Subcutaneous abdominal adipose tissue (tissue), 5 donors: ENCODE measurements around the gene EEFSEC.

Experiments used
- H3K27ac ChIP-seq: one replicate; pipeline ENCODE4 v1.7.0; 2013; ENCODE audit warnings: low read depth, mild to moderate bottlenecking, inconsistent platforms, low read length, moderate library complexity
- H3K27me3 ChIP-seq, 5 donors: one replicate each; pipeline ENCODE4 v1.7.0; 2013; ENCODE audit warnings: low read length in 5 of 5, inconsistent platforms in 1 of 5; ENCODE audit not compliant: control insufficient read depth in 5 of 5, insufficient read depth in 4 of 5
- H3K36me3 ChIP-seq, 5 donors: one replicate each; pipeline ENCODE4 v1.7.0; 2013; ENCODE audit warnings: low read length in 5 of 5; ENCODE audit not compliant: control insufficient read depth in 5 of 5, insufficient read depth in 5 of 5
- H3K4me1 ChIP-seq, 5 donors: one replicate each; pipeline ENCODE4 v1.7.0; 2013; ENCODE audit warnings: low read length in 5 of 5, mild to moderate bottlenecking in 3 of 5, moderate library complexity in 1 of 5; ENCODE audit not compliant: control insufficient read depth in 5 of 5, insufficient read depth in 5 of 5
- H3K4me3 ChIP-seq, 5 donors: one replicate each; pipeline ENCODE4 v1.7.0; 2013; ENCODE audit warnings: low read length in 5 of 5, low read depth in 1 of 5
- H3K9ac ChIP-seq, 5 donors: one replicate each; pipeline ENCODE4 v1.7.0; 2013; ENCODE audit warnings: low read length in 5 of 5, mild to moderate bottlenecking in 4 of 5, moderate library complexity in 3 of 5
- H3K9me3 ChIP-seq, 5 donors: one replicate each; pipeline ENCODE4 v1.7.0; 2013; ENCODE audit warnings: low read length in 5 of 5; ENCODE audit not compliant: control insufficient read depth in 5 of 5
- donor health status: healthy.
- donor health status: healthy.
- donor health status: healthy.
- donor health status: healthy.
- donor health status: healthy.

Gene EEFSEC

GRCh38 chr3:128324911-128325592, 171.8 kb downstream of the EEFSEC start:
- no peak overlapping the region for H3K4me3 ChIP-seq
- no peak overlapping the region for H3K27ac ChIP-seq
- H3K27me3 ChIP-seq, result no peaks in the 10 kb centered on the region
- H3K9me3 ChIP-seq, result no peaks in the 10 kb centered on the region
- peaks cover 0 to 6% (median 0%) of the 10 kb centered on the region in 5 donors for H3K36me3 ChIP-seq
- no peak overlapping the region for H3K9ac ChIP-seq
- peaks cover 0 to 16% (median 5%) of the 10 kb centered on the region in 5 donors for H3K4me1 ChIP-seq

- Histone ChIP-seq H3K4me1 (peaks cover 0 to 16% (median 5%) of the 10 kb centered on the region in 5 donors), H3K9me3 (no peaks in the 10 kb centered on the region), H3K27me3 (no peaks in the 10 kb centered on the region), H3K27ac (no peak overlapping the region), H3K4me3 (no peak overlapping the region), H3K36me3 (peaks cover 0 to 5% (median 0%) of the 10 kb centered on the region in 5 donors), H3K9ac (no peak overlapping the region)
Observed at GRCh38 chr3:128326051-128326823, 173.0 kb downstream of the EEFSEC start.

- Histone ChIP-seq H3K9ac (no peak overlapping the region), H3K4me1 (peaks cover 0 to 9% (median 5%) of the 10 kb centered on the region in 5 donors), H3K9me3 (no peaks in the 10 kb centered on the region), H3K36me3 (peaks cover 0 to 5% (median 0%) of the 10 kb centered on the region in 5 donors), H3K4me3 (no peak overlapping the region), H3K27me3 (no peaks in the 10 kb centered on the region), H3K27ac (no peak overlapping the region)
Observed at GRCh38 chr3:128327606-128328031, 174.3 kb downstream of the EEFSEC start.

- no peak overlapping the region for H3K4me3 ChIP-seq
- no peaks in the 10 kb centered on the region for H3K27me3 ChIP-seq
- no peaks in the 10 kb centered on the region for H3K4me1 ChIP-seq
- H3K9me3 ChIP-seq, result no peaks in the 10 kb centered on the region
- H3K9ac ChIP-seq, result no peak overlapping the region
- no peak overlapping the region for H3K27ac ChIP-seq
- H3K36me3 ChIP-seq, result peaks cover 0 to 9% (median 0%) of the 10 kb centered on the region in 5 donors
Observed at GRCh38 chr3:128328546-128329458, 175.5 kb downstream of the EEFSEC start.

- Histone ChIP-seq H3K4me3 (no peak overlapping the region), H3K4me1 (no peaks in the 10 kb centered on the region), H3K27me3 (no peaks in the 10 kb centered on the region), H3K9me3 (no peaks in the 10 kb centered on the region), H3K27ac (no peak overlapping the region), H3K36me3 (peaks cover 0 to 9% (median 0%) of the 10 kb centered on the region in 5 donors), H3K9ac (no peak overlapping the region)
Observed at GRCh38 chr3:128329491-128330213, 176.4 kb downstream of the EEFSEC start.

GRCh38 chr3:128330214-128330842, 177.0 kb downstream of the EEFSEC start:
- Histone ChIP-seq H3K4me1 (no peaks in the 10 kb centered on the region), H3K36me3 (peaks cover 0 to 9% (median 0%) of the 10 kb centered on the region in 5 donors), H3K9ac (no peak overlapping the region), H3K27ac (no peak overlapping the region), H3K4me3 (no peak overlapping the region), H3K9me3 (no peaks in the 10 kb centered on the region), H3K27me3 (no peaks in the 10 kb centered on the region)

- no peak overlapping the region for H3K9ac ChIP-seq
- no peak overlapping the region for H3K4me3 ChIP-seq
- H3K27ac ChIP-seq, result no peak overlapping the region
- H3K4me1 ChIP-seq, result no peaks in the 10 kb centered on the region
- no peaks in the 10 kb centered on the region for H3K9me3 ChIP-seq
- peaks cover 0 to 13% (median 7%) of the 10 kb centered on the region in 5 donors for H3K36me3 ChIP-seq
- H3K27me3 ChIP-seq, result no peaks in the 10 kb centered on the region
Observed at GRCh38 chr3:128334086-128334645, 180.9 kb downstream of the EEFSEC start.

GRCh38 chr3:128334766-128335165, 181.5 kb downstream of the EEFSEC start:
- H3K4me1 ChIP-seq, result no peaks in the 10 kb centered on the region
- H3K27ac ChIP-seq, result no peak overlapping the region

More at GRCh38 chr3:128334766-128335165, 181.5 kb downstream of the EEFSEC start:
- Histone ChIP-seq H3K9me3 (no peaks in the 10 kb centered on the region), H3K9ac (no peak overlapping the region), H3K27me3 (no peaks in the 10 kb centered on the region), H3K4me3 (no peak overlapping the region), H3K36me3 (peaks cover 0 to 13% (median 7%) of the 10 kb centered on the region in 5 donors)
